MG63 (cell line): Measurements from ENCODE around the gene ATP5PB. TPM values are rescaled to one million over a fixed set of nuclear protein-coding genes. Genes with fewer than 3 reads are reported as not detected.

Experiments used
- DNase-seq: peaks from one replicate; pipeline ENCODE4 v3.0.0-alpha.2; 2020
- H3K27me3 ChIP-seq: fragments of 250-450 bp; sonication (Bioruptor Pico); 2 replicates; pipeline ENCODE4 v1.5.1; 2020; ENCODE audit warnings: mild to moderate bottlenecking, moderate library complexity
- H3K36me3 ChIP-seq: fragments of 250-450 bp; sonication (Bioruptor Pico); 2 replicates; pipeline ENCODE4 v1.5.1; 2020; ENCODE audit warnings: mild to moderate bottlenecking, moderate library complexity
- H3K4me3 ChIP-seq: fragments of 250-450 bp; sonication (Bioruptor Pico); 2 replicates; pipeline ENCODE4 v1.5.1; 2020; ENCODE audit warnings: mild to moderate bottlenecking, moderate library complexity
- H3K9me3 ChIP-seq: fragments of 250-450 bp; sonication (Bioruptor Pico); 2 replicates; pipeline ENCODE4 v1.5.1; 2020; ENCODE audit warnings: mild to moderate bottlenecking, moderate library complexity
- total RNA-seq: library from RNA; depleted of rRNA; stranded (reverse); fragments of >200 nt; shearing (Covaris generic); gene quantifications from 2 replicates; pipeline ENCODE4 v1.2.3, GENCODE V29; 2014; ENCODE audit warnings: low replicate concordance; rRNA removed

ATP5PB gene, protein sequence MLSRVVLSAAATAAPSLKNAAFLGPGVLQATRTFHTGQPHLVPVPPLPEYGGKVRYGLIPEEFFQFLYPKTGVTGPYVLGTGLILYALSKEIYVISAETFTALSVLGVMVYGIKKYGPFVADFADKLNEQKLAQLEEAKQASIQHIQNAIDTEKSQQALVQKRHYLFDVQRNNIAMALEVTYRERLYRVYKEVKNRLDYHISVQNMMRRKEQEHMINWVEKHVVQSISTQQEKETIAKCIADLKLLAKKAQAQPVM
- 440 and 880 TPM in 2 replicates for total RNA-seq

DNA sequence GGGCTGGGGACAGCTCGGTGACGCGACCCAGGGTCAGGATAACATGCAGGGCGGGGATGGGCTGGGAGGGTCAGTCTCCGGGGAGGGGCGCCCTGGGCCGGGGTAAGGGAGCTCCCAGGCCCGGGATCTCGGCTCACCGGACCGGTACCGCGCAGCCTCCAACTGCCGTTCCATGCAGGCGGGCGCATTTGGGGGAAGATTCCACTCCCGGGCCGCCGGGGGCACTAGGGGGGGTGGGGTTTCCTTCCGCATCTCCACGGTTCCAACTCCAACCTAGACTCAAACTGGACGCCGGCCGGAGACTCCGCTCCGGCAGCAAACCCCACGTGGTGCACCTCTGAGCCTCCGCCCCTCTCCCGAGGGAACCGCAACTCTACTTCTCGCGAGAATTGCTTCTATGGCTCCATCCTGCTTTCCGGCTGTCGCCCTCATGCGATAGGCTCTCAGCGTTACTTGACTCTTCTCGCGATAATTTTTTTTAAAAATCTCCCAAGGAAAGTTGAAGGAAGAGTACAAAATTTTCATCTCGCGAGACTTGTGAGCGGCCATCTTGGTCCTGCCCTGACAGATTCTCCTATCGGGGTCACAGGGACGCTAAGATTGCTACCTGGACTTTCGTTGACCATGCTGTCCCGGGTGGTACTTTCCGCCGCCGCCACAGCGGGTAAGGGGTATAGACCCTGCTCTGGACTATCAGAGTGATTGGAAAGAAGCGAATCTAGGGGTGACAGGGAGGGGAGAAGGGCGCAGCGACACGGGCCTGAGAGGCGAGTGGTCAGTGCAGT lies at the start of gene ATP5PB, which contains the start of gene WDR77:
Gene ATP5PB, plus strand, starts transcription at position 547 of the 785 bp plus-strand sequence. Its CDS starts 78 bp downstream, at position 625.
Gene WDR77, minus strand, starts transcription at position 339 of the 785 bp plus-strand sequence. Its CDS starts 87 bp downstream, at position 252.
- Histone ChIP-seq H3K4me3 (peak within 1 kb of the TSS; percentile 98), H3K27me3 (no peaks in the 10 kb centered on the region), H3K36me3 (peaks cover 77% of the 10 kb centered on the region), H3K9me3 (no peaks in the 10 kb centered on the region)
- peak; percentile 98 for DNase-seq

DNA sequence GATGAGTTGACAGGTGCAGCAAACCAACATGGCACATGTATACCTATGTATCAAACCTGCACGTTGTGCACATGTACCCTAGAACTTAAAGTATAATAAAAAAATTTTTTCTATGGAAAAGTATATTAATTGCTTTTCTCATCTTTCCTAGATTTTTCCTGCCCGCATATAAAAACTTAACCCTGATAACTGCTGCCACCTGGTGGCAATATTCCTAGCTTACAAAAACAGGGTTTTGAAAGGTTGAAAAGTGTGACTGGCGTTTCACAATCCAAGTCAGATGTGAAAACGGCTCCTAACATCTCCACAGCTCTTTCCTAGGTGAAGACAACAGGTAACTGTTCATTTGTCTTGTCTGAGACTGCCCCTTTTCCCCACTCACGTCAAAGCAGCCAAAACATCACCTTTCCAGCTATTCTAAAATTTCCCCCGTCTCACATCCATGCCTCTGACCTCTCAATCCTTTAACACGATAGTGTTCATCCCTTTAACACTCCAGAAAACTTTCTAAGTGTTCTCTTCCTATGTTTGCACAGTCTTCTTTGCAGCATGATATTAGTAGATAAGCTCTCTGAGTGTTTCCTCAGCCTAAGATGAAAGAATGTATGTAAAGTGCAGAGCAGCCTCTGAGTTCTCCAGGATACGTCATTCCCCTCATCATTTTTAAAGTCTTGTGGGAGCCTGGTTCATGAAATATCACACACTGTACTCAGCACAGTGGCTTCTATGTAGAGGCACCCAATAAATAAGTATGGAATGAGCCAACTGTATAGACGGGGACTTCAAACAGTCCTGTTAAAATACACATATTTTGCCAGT lies 49.3 kb upstream of the ATP5PB start:
- no peak for DNase-seq
- peaks cover 44% of the 10 kb centered on the region for H3K27me3 ChIP-seq
- peaks cover 8% of the 10 kb centered on the region for H3K9me3 ChIP-seq
- H3K36me3 ChIP-seq: no peaks in the 10 kb centered on the region
- no peak overlapping the region for H3K4me3 ChIP-seq

DNA sequence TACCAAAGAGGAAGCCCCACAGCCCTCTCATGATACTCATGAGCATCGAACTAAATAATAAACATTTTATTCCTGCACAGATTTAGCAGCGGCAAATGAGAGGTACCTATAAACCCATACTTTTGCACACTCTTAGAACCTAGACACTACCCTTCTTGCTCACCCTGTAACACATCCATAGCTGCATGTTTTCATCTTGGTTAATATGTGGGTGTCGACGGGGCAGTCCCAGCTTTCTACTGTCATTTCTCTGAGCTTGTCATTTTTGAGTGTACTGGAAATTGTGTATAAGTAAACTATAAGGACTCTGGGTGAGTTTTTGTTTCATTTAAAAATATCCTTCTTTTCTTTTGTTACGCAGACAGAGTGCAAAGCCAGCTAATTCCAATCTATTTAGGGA lies 47.2 kb upstream of the ATP5PB start:
- Histone ChIP-seq H3K27me3 (peaks cover 60% of the 10 kb centered on the region), H3K9me3 (peaks cover 8% of the 10 kb centered on the region), H3K4me3 (no peak overlapping the region), H3K36me3 (no peaks in the 10 kb centered on the region)
- no peak for DNase-seq

DNA sequence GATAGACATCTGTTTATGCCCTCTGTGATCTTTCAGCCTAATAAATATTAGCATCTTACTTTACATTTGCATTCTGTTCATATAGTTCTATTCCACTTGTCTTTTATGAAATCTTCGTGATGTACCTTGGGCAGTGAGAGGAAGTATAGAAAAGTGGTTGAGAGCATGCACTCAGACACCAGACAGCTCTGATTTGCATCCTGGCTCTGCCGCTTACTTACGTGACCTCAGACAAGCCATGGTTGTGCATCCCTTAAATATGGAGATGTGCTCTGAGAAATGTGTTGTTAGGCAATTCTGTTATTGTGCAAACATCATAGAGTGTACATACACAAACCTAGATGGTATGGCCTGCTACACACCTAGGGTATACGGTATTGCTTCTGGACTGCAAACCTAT lies 44.7 kb upstream of the ATP5PB start:
- peaks cover 50% of the 10 kb centered on the region for H3K27me3 ChIP-seq
- no peak for DNase-seq
- H3K9me3 ChIP-seq: no peaks in the 10 kb centered on the region
- H3K36me3 ChIP-seq: no peaks in the 10 kb centered on the region
- H3K4me3 ChIP-seq: no peak overlapping the region

- no peak overlapping the region for H3K4me3 ChIP-seq
- DNase-seq: peak; percentile 24
- H3K36me3 ChIP-seq: no peaks in the 10 kb centered on the region
- H3K27me3 ChIP-seq: peaks cover 41% of the 10 kb centered on the region
- no peaks in the 10 kb centered on the region for H3K9me3 ChIP-seq
These were observed 42.9 kb upstream of the ATP5PB start for GRCh38 chr1:111406321-111406768.

DNA sequence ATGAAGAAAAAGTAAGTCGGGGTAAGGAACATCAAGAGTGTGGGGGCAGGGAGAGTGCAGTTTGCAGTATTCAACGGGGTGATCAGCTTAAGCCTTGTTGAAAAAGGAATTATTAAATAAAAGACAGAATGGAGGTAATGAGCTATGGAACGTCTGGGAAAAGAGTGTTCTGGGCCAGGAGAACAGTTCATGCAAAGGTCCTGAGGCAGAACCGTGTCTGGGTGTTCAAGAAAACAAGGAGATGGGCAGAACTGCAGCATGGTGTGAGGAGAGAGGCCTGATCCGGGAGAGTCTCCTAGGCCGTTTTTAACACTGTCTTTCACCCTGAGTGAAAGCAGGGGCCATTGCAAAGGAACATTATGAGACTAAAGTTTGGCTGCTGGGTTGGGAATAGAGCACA lies 42.0 kb upstream of the ATP5PB start:
- H3K36me3 ChIP-seq: no peaks in the 10 kb centered on the region
- no peak for DNase-seq
- no peak overlapping the region for H3K4me3 ChIP-seq

DNA sequence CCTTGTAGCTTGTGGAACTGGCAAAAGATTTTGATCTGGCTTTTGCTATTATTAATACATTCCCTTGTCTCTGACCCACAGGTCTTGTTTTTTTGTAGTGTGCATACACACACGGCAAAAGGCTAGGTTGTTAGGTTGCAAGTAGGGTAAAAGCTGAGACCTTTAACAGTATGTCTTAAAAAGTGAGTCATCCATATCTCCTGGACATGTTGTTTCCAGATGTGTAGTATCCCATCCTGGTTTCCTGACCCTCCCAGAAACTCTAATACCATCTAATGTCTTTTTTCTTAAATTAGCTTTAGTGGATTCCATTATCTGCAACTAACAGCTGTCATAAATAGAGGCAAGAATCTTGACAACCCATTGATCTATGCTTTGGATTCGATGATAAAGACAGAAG lies 36.4 kb upstream of the ATP5PB start:
- DNase-seq: no peak
- no peak overlapping the region for H3K4me3 ChIP-seq
- H3K36me3 ChIP-seq: no peaks in the 10 kb centered on the region
- no peaks in the 10 kb centered on the region for H3K9me3 ChIP-seq
- H3K27me3 ChIP-seq: no peaks in the 10 kb centered on the region

More for the DNA sequence above, 42.0 kb upstream of the ATP5PB start:
- no peaks in the 10 kb centered on the region for H3K9me3 ChIP-seq
- peaks cover 33% of the 10 kb centered on the region for H3K27me3 ChIP-seq

- Histone ChIP-seq H3K4me3 (no peak overlapping the region), H3K9me3 (no peaks in the 10 kb centered on the region)
These were observed 34.5 kb upstream of the ATP5PB start for GRCh38 chr1:111414756-111415155.

DNA sequence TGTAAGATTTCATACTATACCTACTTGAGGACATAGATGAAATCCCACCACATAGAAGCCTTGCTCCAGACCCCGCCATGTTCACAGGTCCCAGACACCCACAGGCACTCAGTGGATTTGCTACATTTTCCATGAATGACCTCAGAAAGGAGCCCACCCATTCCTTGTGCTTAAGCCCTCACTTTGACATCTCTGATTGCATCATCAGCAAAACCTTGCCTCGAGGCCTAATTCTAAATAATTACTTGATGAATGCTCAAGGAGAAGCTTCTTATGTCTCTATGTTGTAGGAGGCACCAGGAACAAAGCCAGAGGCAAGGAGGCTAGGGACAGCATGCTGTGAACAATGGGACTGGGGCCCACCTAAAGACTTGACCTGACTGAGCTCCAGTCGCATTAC lies 33.8 kb upstream of the ATP5PB start:
- H3K27me3 ChIP-seq: no peaks in the 10 kb centered on the region
- no peak overlapping the region for H3K4me3 ChIP-seq
- no peaks in the 10 kb centered on the region for H3K9me3 ChIP-seq
- H3K36me3 ChIP-seq: no peaks in the 10 kb centered on the region
- DNase-seq: no peak

More at GRCh38 chr1:111414756-111415155, 34.5 kb upstream of the ATP5PB start:
- DNase-seq: no peak
- no peaks in the 10 kb centered on the region for H3K36me3 ChIP-seq
- H3K27me3 ChIP-seq: no peaks in the 10 kb centered on the region

- H3K27me3 ChIP-seq: no peaks in the 10 kb centered on the region
- no peaks in the 10 kb centered on the region for H3K36me3 ChIP-seq
- no peak overlapping the region for H3K4me3 ChIP-seq
- DNase-seq: no peak
- no peaks in the 10 kb centered on the region for H3K9me3 ChIP-seq
These were observed 31.5 kb upstream of the ATP5PB start for GRCh38 chr1:111417755-111418154.

DNA sequence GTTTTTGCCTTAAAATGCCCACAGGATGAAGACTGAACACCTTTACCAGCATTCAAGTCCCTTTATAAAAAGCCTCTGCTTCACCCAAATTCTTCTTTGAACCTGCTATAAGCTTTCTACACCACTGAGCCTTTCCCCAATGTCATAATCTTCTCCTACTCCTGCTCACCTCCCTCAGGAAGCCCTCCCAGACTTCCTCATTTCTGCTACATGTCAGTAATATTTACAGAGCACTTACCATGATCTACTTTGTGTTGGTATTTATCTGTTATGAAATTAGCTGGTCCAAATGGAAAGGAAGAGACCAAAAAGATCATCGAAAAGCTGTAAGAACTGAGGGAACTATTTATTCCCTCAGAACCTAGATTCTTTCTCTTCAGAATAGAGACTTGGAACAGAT lies 30.2 kb upstream of the ATP5PB start:
- Histone ChIP-seq H3K9me3 (no peaks in the 10 kb centered on the region), H3K36me3 (no peaks in the 10 kb centered on the region), H3K27me3 (no peaks in the 10 kb centered on the region), H3K4me3 (no peak overlapping the region)
- no peak for DNase-seq

DNA sequence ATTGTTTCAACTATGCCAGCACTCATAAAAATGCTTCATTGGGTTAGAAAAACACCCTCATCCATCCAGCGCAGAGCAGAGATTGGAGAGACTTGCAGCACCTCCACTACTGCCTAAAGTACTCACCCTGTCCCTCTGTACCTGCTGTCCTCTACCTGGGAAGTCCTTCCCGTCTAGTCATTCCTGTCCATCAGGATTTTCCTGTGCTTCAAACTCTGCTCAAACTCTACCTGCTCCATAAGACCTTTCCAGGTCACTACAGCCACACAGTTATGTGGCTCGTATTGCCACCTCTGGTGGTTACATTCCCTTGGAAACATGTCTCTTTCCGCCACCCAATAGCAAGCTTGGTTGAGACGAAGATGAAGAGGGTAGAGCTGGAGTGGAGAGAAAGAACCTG lies 28.9 kb upstream of the ATP5PB start:
- Histone ChIP-seq H3K9me3 (no peaks in the 10 kb centered on the region), H3K4me3 (no peak overlapping the region), H3K36me3 (no peaks in the 10 kb centered on the region), H3K27me3 (no peaks in the 10 kb centered on the region)
- DNase-seq: no peak

DNA sequence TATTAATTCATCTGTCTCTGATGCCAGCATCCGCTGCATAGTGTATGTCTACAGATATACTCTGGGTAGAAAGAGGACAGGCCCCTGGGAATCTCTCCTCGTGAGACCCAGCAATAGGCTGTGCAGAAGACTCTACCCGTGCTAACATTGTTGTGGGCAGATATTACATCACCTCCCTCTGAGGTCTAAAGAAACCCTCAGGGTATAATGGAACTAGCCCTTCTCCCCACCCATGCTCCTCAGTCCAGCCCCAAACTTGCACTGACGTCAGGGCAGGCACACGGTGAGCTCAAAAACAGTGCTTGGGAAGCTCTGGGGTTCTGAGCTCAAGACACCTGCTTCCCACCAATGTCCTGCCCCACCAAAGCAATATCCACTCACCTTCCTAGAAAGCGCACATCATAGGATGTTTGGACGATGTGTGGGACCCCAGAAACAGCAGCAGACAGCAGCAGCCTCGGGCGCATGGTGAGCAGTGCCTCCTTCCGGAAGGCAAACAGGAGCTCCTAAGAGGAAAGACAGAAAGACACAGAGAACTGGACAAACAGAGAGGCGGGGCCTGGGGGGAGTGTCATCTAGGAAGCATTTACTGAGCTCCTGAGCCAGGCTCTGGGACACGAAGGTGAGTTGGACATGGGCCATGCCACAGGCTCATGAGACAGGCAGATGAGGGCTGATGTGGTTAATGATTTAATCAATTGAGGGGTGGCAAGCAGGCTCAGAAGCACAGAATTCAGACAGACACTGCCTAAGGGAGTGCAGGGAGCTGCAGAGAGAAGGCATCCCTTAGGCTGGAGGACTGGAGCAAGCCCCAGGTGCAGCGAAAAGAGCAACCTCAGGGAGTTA lies 26.5 kb upstream of the ATP5PB start:
- Histone ChIP-seq H3K4me3 (no peak overlapping the region), H3K36me3 (no peaks in the 10 kb centered on the region), H3K9me3 (no peaks in the 10 kb centered on the region), H3K27me3 (no peaks in the 10 kb centered on the region)
- DNase-seq: no peak

DNA sequence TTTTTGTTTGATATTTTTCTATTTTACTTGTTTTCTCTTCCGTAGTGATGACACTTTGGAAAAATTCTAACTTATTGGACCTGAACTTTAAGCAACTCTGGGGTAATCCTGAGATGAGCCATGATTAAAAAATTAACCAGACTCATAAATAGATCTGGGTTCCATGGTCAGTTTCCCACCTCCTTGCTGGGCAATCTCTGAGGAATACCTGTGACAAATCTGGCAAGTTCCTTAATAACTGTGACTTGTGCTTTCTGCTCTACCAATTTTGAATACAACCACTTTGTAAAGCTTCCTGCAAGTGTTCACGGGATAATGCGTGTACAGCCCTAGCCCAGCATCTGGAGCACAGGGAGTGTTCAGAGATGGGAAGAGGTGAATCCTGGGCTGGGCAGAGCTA lies 25.0 kb upstream of the ATP5PB start:
- H3K27me3 ChIP-seq: no peaks in the 10 kb centered on the region
- no peaks in the 10 kb centered on the region for H3K36me3 ChIP-seq
- H3K9me3 ChIP-seq: no peaks in the 10 kb centered on the region
- no peak for DNase-seq
- H3K4me3 ChIP-seq: no peak overlapping the region

DNA sequence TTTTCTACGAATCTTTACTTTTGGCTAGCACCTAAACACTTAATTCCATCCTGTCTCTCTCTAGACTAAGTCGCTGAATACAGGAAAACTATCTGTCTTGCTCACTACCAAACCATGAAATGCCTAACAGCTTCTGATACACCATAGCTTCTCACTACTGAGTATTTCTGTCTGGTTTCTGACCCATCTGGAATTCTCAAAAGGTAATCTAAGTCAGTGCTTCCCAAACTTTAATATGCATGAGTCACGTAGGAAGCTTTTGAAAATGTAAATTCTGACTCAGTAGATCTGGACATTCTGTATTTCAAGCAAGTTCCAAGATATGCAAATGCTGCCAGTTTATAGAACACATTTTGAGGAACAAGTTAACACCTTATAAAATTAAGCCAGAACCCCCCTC lies 12.5 kb upstream of the ATP5PB start:
- H3K9me3 ChIP-seq: no peaks in the 10 kb centered on the region
- no peak overlapping the region for H3K4me3 ChIP-seq
- H3K36me3 ChIP-seq: peaks cover 35% of the 10 kb centered on the region
- DNase-seq: no peak
- no peaks in the 10 kb centered on the region for H3K27me3 ChIP-seq
